ENCODE data around the gene EPHA8. TPM values are rescaled to one million over a fixed set of nuclear protein-coding genes. Genes with fewer than 3 reads are reported as not detected.

The EPHA8 gene
- total and polyA plus RNA-seq, 7 donors: 0.01 to 0.03 TPM; not detected in 5

GRCh38 chr1:22636927-22637326 is 73.6 kb downstream of the EPHA8 start:
- no peaks in the 10 kb centered on the region for H3K4me1 ChIP-seq
- intact Hi-C loops (cut with DNase I): no loop called here
- H3K27me3 ChIP-seq (ENCODE audit: insufficient read depth in 3 of 3, low read length in 2 of 3): peaks cover 0 to 28% (median 3%) of the 10 kb centered on the region in 3 donors
- H3K4me3 ChIP-seq: peak overlapping the region; percentile 36
- 83 to 87% (median 85%) methylated on average over 6 of the region's 6 CpGs for WGBS, 3 donors
- TF ChIP-seq, protein P1, sequence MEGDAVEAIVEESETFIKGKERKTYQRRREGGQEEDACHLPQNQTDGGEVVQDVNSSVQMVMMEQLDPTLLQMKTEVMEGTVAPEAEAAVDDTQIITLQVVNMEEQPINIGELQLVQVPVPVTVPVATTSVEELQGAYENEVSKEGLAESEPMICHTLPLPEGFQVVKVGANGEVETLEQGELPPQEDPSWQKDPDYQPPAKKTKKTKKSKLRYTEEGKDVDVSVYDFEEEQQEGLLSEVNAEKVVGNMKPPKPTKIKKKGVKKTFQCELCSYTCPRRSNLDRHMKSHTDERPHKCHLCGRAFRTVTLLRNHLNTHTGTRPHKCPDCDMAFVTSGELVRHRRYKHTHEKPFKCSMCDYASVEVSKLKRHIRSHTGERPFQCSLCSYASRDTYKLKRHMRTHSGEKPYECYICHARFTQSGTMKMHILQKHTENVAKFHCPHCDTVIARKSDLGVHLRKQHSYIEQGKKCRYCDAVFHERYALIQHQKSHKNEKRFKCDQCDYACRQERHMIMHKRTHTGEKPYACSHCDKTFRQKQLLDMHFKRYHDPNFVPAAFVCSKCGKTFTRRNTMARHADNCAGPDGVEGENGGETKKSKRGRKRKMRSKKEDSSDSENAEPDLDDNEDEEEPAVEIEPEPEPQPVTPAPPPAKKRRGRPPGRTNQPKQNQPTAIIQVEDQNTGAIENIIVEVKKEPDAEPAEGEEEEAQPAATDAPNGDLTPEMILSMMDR (IDR thresholded peaks at IDR 0.05): no peak
- no peak overlapping the region for H3K27ac ChIP-seq
- no peaks in the 10 kb centered on the region for H3K9me3 ChIP-seq
- DNase-seq (no peak), ATAC-seq (no peak)
- no peaks in the 10 kb centered on the region for H3K36me3 ChIP-seq (ENCODE audit: insufficient read depth in 1 of 2, low read depth in 1 of 2)

GRCh38 chr1:22637907-22638445 is 74.7 kb downstream of the EPHA8 start:
- H3K9me3 ChIP-seq: no peaks in the 10 kb centered on the region
- 58 to 62% (median 60%) methylated on average over 3 of the region's 3 CpGs for WGBS, 3 donors

DNA sequence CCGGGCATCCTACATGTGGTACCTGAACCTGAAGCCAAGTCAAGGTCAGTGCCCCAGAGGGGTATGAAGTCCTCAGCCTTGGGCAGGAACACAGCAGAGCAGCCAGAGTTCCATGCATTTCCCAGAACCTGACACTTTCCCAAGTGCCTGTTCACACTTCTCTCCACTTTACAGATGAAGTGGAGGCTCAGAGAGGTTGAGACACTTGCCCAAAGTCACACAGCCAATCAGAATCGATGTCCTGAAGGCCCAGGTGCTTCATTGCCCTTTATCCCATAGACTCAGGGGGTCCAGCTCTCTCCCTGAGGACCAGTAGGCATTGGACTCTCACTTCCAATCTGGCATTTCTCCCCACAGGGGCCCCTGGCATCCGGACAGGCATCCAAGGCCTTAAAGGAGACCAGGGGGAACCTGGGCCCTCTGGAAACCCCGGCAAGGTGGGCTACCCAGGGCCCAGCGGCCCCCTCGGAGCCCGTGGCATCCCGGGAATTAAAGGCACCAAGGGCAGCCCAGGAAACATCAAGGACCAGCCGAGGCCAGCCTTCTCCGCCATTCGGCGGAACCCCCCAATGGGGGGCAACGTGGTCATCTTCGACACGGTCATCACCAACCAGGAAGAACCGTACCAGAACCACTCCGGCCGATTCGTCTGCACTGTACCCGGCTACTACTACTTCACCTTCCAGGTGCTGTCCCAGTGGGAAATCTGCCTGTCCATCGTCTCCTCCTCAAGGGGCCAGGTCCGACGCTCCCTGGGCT is 75.4 kb downstream of the EPHA8 start:
- no peak for ATAC-seq
- Histone ChIP-seq H3K36me3 (ENCODE audit: insufficient read depth in 1 of 2, low read depth in 1 of 2) (no peaks in the 10 kb centered on the region), H3K27ac (no peak overlapping the region), H3K9me3 (no peaks in the 10 kb centered on the region), H3K4me3 (peak overlapping the region; percentile 11), H3K4me1 (no peaks in the 10 kb centered on the region), H3K27me3 (ENCODE audit: insufficient read depth in 3 of 3, low read length in 2 of 3) (peaks cover 0 to 25% (median 3%) of the 10 kb centered on the region in 3 donors)
- TF ChIP-seq, protein P1 (IDR thresholded peaks at IDR 0.05): no peak
- WGBS, 3 donors: 80 to 84% (median 80%) methylated on average over 23 of the region's 23 CpGs
- DNase-seq: no peak
- intact Hi-C loops (cut with DNase I): no loop called here

More at GRCh38 chr1:22637907-22638445, 74.7 kb downstream of the EPHA8 start:
- ATAC-seq: no peak
- Histone ChIP-seq H3K27ac (no peak overlapping the region), H3K27me3 (ENCODE audit: insufficient read depth in 3 of 3, low read length in 2 of 3) (peaks cover 0 to 25% (median 3%) of the 10 kb centered on the region in 3 donors), H3K36me3 (ENCODE audit: insufficient read depth in 1 of 2, low read depth in 1 of 2) (no peaks in the 10 kb centered on the region), H3K4me1 (no peaks in the 10 kb centered on the region), H3K4me3 (peak overlapping the region; percentile 36)
- DNase-seq: no peak
- TF ChIP-seq, protein P1 (IDR thresholded peaks at IDR 0.05): no peak
- intact Hi-C loops (cut with DNase I): no loop called here

DNA sequence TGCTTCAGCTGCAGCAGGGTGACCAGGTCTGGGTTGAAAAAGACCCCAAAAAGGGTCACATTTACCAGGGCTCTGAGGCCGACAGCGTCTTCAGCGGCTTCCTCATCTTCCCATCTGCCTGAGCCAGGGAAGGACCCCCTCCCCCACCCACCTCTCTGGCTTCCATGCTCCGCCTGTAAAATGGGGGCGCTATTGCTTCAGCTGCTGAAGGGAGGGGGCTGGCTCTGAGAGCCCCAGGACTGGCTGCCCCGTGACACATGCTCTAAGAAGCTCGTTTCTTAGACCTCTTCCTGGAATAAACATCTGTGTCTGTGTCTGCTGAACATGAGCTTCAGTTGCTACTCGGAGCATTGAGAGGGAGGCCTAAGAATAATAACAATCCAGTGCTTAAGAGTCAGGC is 76.0 kb downstream of the EPHA8 start:
- intact Hi-C loops (cut with DNase I): no loop called here
- TF ChIP-seq, protein P1 (IDR thresholded peaks at IDR 0.05): no peak
- Histone ChIP-seq H3K4me1 (no peaks in the 10 kb centered on the region), H3K9me3 (no peaks in the 10 kb centered on the region), H3K27ac (no peak overlapping the region), H3K4me3 (peak overlapping the region; percentile 11), H3K27me3 (ENCODE audit: insufficient read depth in 3 of 3, low read length in 2 of 3) (peaks cover 0 to 25% (median 3%) of the 10 kb centered on the region in 3 donors), H3K36me3 (ENCODE audit: insufficient read depth in 1 of 2, low read depth in 1 of 2) (no peaks in the 10 kb centered on the region)
- DNase-seq (peak in 1 of 2 donors; percentile 42), ATAC-seq (no peak)
- 46 to 50% (median 47%) methylated on average over 8 of the region's 8 CpGs for WGBS, 3 donors

All from psoas muscle (tissue), 8 donors.